ENCODE data around the gene HAUS7. TPM values are rescaled to one million over a fixed set of nuclear protein-coding genes. Genes with fewer than 3 reads are reported as not detected.

The HAUS7 gene
- total and polyA plus RNA-seq, 2 of the 8 experiments (the other 6 are each of a cell fraction or from before 2014, with no cell fraction given), result 45.4 to 54.0 TPM

GRCh38 chrX:153475751-153476281 is 5.4 kb upstream of the HAUS7 start:
- H3K4me2 ChIP-seq (ENCODE audit: insufficient read depth in 1 of 2, low read depth in 2 of 2, low read length in 2 of 2), result no peak overlapping the region
- H3K9ac ChIP-seq (replicated peaks in 1 of 4; ENCODE audit: extremely low read depth in 1 of 4, low read depth in 3 of 4, low read length in 3 of 4), result no peak overlapping the region
- POLR2A ChIA-PET (ENCODE audit: partially characterized antibody), result interaction anchor here (0.9 kb wide), 2 partner anchors 14 to 209 kb away, joined by 3 read pairs; no protein-coding TSS in a partner anchor
- no peak overlapping the region for H3K4ac ChIP-seq (replicated peaks; ENCODE audit: insufficient read length, low read depth, low read length)
- H2BK12ac ChIP-seq (ENCODE audit: low read depth, low read length), result no peak overlapping the region; the same call in 1 of the 2 replicates
- no peaks in the 10 kb centered on the region for H3K79me1 ChIP-seq (ENCODE audit: low read depth, low read length)
- H2BK5ac ChIP-seq (ENCODE audit: low read depth, low read length), result peak overlapping the region; percentile 18; the same call in 1 of the 2 replicates
- no peaks in the 10 kb centered on the region for H3K9me3 ChIP-seq (ENCODE audit: insufficient read depth in 2 of 2, low read depth in 1 of 2, low read length in 1 of 2)
- 0 out of 2 replicates have a peak overlapping the region, but pooled peaks have one; percentile 9 for H2AK5ac ChIP-seq (ENCODE audit: low read depth, low read length)
- no peaks in the 10 kb centered on the region for H3K23me2 ChIP-seq (ENCODE audit: low read depth, low read length)
- H3K27me3 ChIP-seq (replicated peaks in 1 of 4; ENCODE audit: control insufficient read depth in 3 of 4, extremely low read depth in 1 of 4, insufficient read depth in 3 of 4, low read length in 3 of 4), result peaks cover 5 to 24% (median 18%) of the 10 kb centered on the region in 4 experiments; a peak in 6 of 7 replicates
- CTCF ChIA-PET (ENCODE audit: partially characterized antibody), result interaction anchor here (1.2 to 1.9 kb wide), 2 partner anchors 19 kb away, joined by 3 to 11 read pairs; partner anchors contain the start of gene BGN
- no peaks in the 10 kb centered on the region for H3K36me3 ChIP-seq (ENCODE audit: control insufficient read depth in 2 of 4, insufficient read depth in 4 of 4, low read length in 3 of 4)
- peaks cover 0 to 17% (median 5%) of the 10 kb centered on the region in 4 experiments; a peak in 3 of 7 replicates for H3K4me1 ChIP-seq (replicated peaks in 1 of 4; ENCODE audit: control insufficient read depth in 3 of 4, insufficient read depth in 4 of 4, low read length in 3 of 4)
- H4K8ac ChIP-seq (ENCODE audit: extremely low read depth, insufficient read depth, low read length), result no peak overlapping the region
- H2AFZ ChIP-seq (ENCODE audit: low read length), result no peak overlapping the region
- no peak overlapping the region for H2BK120ac ChIP-seq (replicated peaks; ENCODE audit: low read depth, low read length)
- no peaks in the 10 kb centered on the region for H3K79me2 ChIP-seq (ENCODE audit: control insufficient read depth in 1 of 2, insufficient read depth in 2 of 2, low read length in 2 of 2)
- TF ChIP-seq SP1 (IDR thresholded peaks at IDR 0.05; ENCODE audit: low read depth, low read length) (no peak), USF2 (IDR thresholded peaks at IDR 0.05; ENCODE audit: low read length) (no peak), HDAC6 (IDR thresholded peaks at IDR 0.05; ENCODE audit: low read depth, low read length) (no peak), SP2 (IDR thresholded peaks at IDR 0.05; ENCODE audit: low read length) (no peak), NANOG (IDR thresholded peaks at IDR 0.05; ENCODE audit: insufficient read depth, low read depth, low read length, poor library complexity, severe bottlenecking) (no peak), SP4 (IDR thresholded peaks at IDR 0.05; ENCODE audit: low read length) (no peak), TEAD4 (IDR thresholded peaks at IDR 0.05; ENCODE audit: low read depth, low read length) (no peak)
- no peak overlapping the region for H3K27ac ChIP-seq (ENCODE audit: low read depth, low read length)
- no peak overlapping the region for H3K18ac ChIP-seq (ENCODE audit: extremely low read depth, low read length)
- H3K4me3 ChIP-seq (ENCODE audit: extremely low read depth in 1 of 4, insufficient read depth in 2 of 4, low read depth in 3 of 4, low read length in 4 of 4), result no peak overlapping the region
- H3K56ac ChIP-seq (replicated peaks; ENCODE audit: insufficient read length, low read depth, low read length), result no peak overlapping the region
- H2BK15ac ChIP-seq (ENCODE audit: low read length), result no peak overlapping the region
- DNase-seq (ENCODE audit: low read depth in 1 of 2, low spot score in 2 of 2) (no peak), FAIRE-seq (no peak)
- no peak overlapping the region for H4K91ac ChIP-seq (replicated peaks; ENCODE audit: insufficient read length, low read length)
- no peak overlapping the region for H3K14ac ChIP-seq (ENCODE audit: insufficient read length)
- H2BK20ac ChIP-seq (ENCODE audit: low read length), result no peak overlapping the region
- no peak overlapping the region for H4K5ac ChIP-seq (ENCODE audit: insufficient read length, low read depth, low read length)
- peaks cover 0 to 1% of the 10 kb centered on the region in 2 experiments for H4K20me1 ChIP-seq (replicated peaks in 1 of 2; ENCODE audit: control insufficient read depth in 1 of 2, insufficient read depth in 2 of 2, low read length in 2 of 2)
- WGBS, 2 experiments (ENCODE audit: extremely low coverage in 1 of 2, insufficient coverage in 1 of 2, insufficient read length in 1 of 2, insufficient replicate concordance in 2 of 2, low coverage in 1 of 2, low lambda C conversion rate in 2 of 2, missing lambda C conversion rate in 1 of 2), result 100% methylated on average over 3 of the region's 11 CpGs; no CpG with 5 or more reads in 1 of the 2 experiments
- H3K23ac ChIP-seq (ENCODE audit: insufficient read length), result no peak overlapping the region
